HepG2 (cell line): ENCODE data around the gene ABI3BP. TPM values are rescaled to one million over a fixed set of nuclear protein-coding genes. Genes with fewer than 3 reads are reported as not detected.

Source experiments
- ATAC-seq: fragments of 200-7000 bp; cut with Tn5 transposase; 3 replicates; pipeline ENCODE4 v1.9.1; 2020; ENCODE audit warnings: mild to moderate bottlenecking, moderate library complexity
- BruUV-seq: library from RNA; stranded (reverse); fragments of 400-500 nt; replicated peaks from 2 replicates; lab custom pipeline; 2021; lab: Mats Ljungman, UMichigan
- CTCF ChIA-PET: fragments of 300-600 bp; formaldehyde crosslinking; extraction: SDS; loops from one replicate; lab custom pipeline; 2021; ENCODE audit warnings: low total read pairs, inconsistent platforms, low intra/inter-chr PET ratio; lab: Yijun Ruan, JAX
- POLR2A ChIA-PET: fragments of 350-600 bp; sonication (Branson Sonifier 250); formaldehyde crosslinking; loops from one replicate; lab custom pipeline; 2020; ENCODE audit warnings: antibody characterized with exemption, inconsistent platforms; lab: Yijun Ruan, JAX
- DNase-seq: peaks from one replicate; pipeline ENCODE4 v3.0.0-alpha.2; 2015; ENCODE audit warnings: low spot score
- FAIRE-seq: peaks from 3 replicates; lab custom pipeline; 2011; peaks lifted over from hg19 to GRCh38; lab: Jason Lieb, UNC
- H2AFZ ChIP-seq: one replicate; pipeline ENCODE4 v1.6.1; 2011; ENCODE audit warnings: low read length, inconsistent platforms
- H3K27ac ChIP-seq: fragments of 300-600 bp; 3 replicates; pipeline ENCODE4 v1.8.0; 2011; ENCODE audit warnings: mixed run types, mild to moderate bottlenecking, mixed read lengths, low read length, inconsistent platforms; ENCODE audit not compliant: insufficient read depth; ENCODE audit errors: extremely low read length
- H3K27me3 ChIP-seq, 2 experiments: fragments of 200-600 bp in 1 of 2; 2 replicates in 1 of 2; 3 replicates in 1 of 2; pipeline versions ENCODE4 v1.6.0 to v1.8.0; 2011; ENCODE audit warnings: low read length in 2 of 2, mild to moderate bottlenecking in 2 of 2, moderate library complexity in 2 of 2, inconsistent platforms in 1 of 2; ENCODE audit not compliant: insufficient read depth in 2 of 2, control insufficient read depth in 1 of 2
- H3K36me3 ChIP-seq, 2 experiments: fragments of 200-600 bp in 1 of 2; replicated peaks in 1 of 2; 2 replicates in 1 of 2; 3 replicates in 1 of 2; pipeline versions ENCODE4 v1.5.1 to v1.8.0; 2011; ENCODE audit warnings: low read length in 2 of 2, inconsistent platforms in 1 of 2; ENCODE audit not compliant: insufficient read depth in 2 of 2, control insufficient read depth in 1 of 2
- H3K4me1 ChIP-seq: 2 replicates; pipeline ENCODE4 v1.5.1; 2012; ENCODE audit warnings: low read length, inconsistent platforms; ENCODE audit not compliant: insufficient read depth
- H3K4me2 ChIP-seq: 2 replicates; pipeline ENCODE4 v1.6.0; 2011; ENCODE audit warnings: low read depth, low read length, inconsistent platforms
- H3K4me3 ChIP-seq, 3 experiments: fragments of 200-600 bp in 1 of 3; sonication (generic), shearing (Covaris generic) in 1 of 3; replicated peaks in 1 of 3; 2 replicates each; pipeline ENCODE4 v1.5.1; 2011 to 2016; ENCODE audit warnings: low read length in 3 of 3, inconsistent platforms in 2 of 3, low read depth in 2 of 3, mild to moderate bottlenecking in 2 of 3, control low read depth in 1 of 3, mixed read lengths in 1 of 3; ENCODE audit not compliant: insufficient read depth in 1 of 3
- H3K79me2 ChIP-seq: one replicate; pipeline ENCODE4 v1.6.1; 2011; ENCODE audit warnings: low read length, inconsistent platforms; ENCODE audit not compliant: insufficient read depth
- H3K9ac ChIP-seq: 2 replicates; pipeline ENCODE4 v1.6.0; 2011; ENCODE audit warnings: mild to moderate bottlenecking, low read depth, low read length, inconsistent platforms; ENCODE audit not compliant: insufficient read depth
- H3K9me3 ChIP-seq: 2 replicates; pipeline ENCODE4 v1.5.1; 2012; ENCODE audit warnings: mild to moderate bottlenecking, low read length
- H4K20me1 ChIP-seq: 2 replicates; pipeline ENCODE4 v1.6.0; 2011; ENCODE audit warnings: inconsistent platforms, mild to moderate bottlenecking, low read length, moderate library complexity; ENCODE audit not compliant: insufficient read depth
- HDAC6 ChIP-seq: fragments of 200-600 bp; sonication (generic); IDR thresholded peaks from 2 replicates; pipeline ENCODE4 v1.7.0; 2017; ENCODE audit warnings: mild to moderate bottlenecking, antibody characterized with exemption, low read length, low read depth
- NFRKB ChIP-seq: fragments of 450-650 bp; IDR thresholded peaks from 2 replicates; pipeline ENCODE4 v1.6.1; 2017
- NFYB ChIP-seq: sonication (generic); formaldehyde crosslinking; IDR thresholded peaks from 2 replicates; pipeline ENCODE4 v1.4.0; 2020; ENCODE audit warnings: missing genetic modification reagents
- SP5 ChIP-seq: IDR thresholded peaks from 2 replicates; pipeline ENCODE4 v1.6.1; 2016; ENCODE audit warnings: low read depth, borderline replicate concordance
- TCF12 ChIP-seq, 2 experiments: fragments of 450-650 bp in 1 of 2; sonication (generic) in 1 of 2; formaldehyde crosslinking in 1 of 2; IDR thresholded peaks; 2 replicates each; pipeline versions ENCODE4 v1.6.1 to v1.8.0; 2017 to 2022; ENCODE audit warnings: antibody characterized with exemption in 1 of 2, mild to moderate bottlenecking in 1 of 2, missing genetic modification reagents in 1 of 2, moderate library complexity in 1 of 2
- ZBTB39 ChIP-seq: sonication (generic); formaldehyde crosslinking; IDR thresholded peaks from 2 replicates; pipeline ENCODE4 v1.5.0; 2020; ENCODE audit warnings: missing genetic modification reagents
- ZKSCAN5 ChIP-seq: sonication (generic); formaldehyde crosslinking; IDR thresholded peaks from 2 replicates; pipeline ENCODE4 v1.5.1; 2020; ENCODE audit warnings: mild to moderate bottlenecking, missing genetic modification reagents
- ZMYM2 ChIP-seq: sonication (generic); formaldehyde crosslinking; IDR thresholded peaks from 2 replicates; pipeline ENCODE4 v1.8.0; 2022; ENCODE audit warnings: mild to moderate bottlenecking, missing genetic modification reagents
- ZNF451 ChIP-seq: sonication (generic); formaldehyde crosslinking; IDR thresholded peaks from 2 replicates; pipeline ENCODE4 v1.5.0; 2020; ENCODE audit warnings: mild to moderate bottlenecking, missing genetic modification reagents
- WGBS: methylation state at CpG from one replicate; pipeline ENCODE4 v1.1.6; 2017; ENCODE audit warnings: low lambda C conversion rate; 5-methylcytosine and 5-hydroxymethylcytosine counted together
- in situ Hi-C: cut with HindIII; loops from 2 replicates; pipeline ENCODE4 v1.10.0; 2017; ENCODE audit warnings: low pct_unique_long_range_greater_than_20kb; ENCODE audit not compliant: extremely low pct_ligation_motif_present
- intact Hi-C: fragments of 100-400 bp; cut with micrococcal nuclease; formaldehyde crosslinking; loops from one replicate; pipeline ENCODE4 v1.10.0; 2022; ENCODE audit not compliant: unreplicated experiment
- polyA plus RNA-seq, 8 experiments: library from polyadenylated mRNA; depleted of rRNA in 3 of 8; stranded (reverse) in 7 of 8; unstranded in 1 of 8; fragments of >200 nt; fragmentation: Illumina TruSeq in 4 of 8; extraction: Trizol in 4 of 8; gene quantifications; 2 replicates each; pipeline versions ENCODE4 v1.2.1 to v1.2.3, GENCODE V29; 2011 to 2016; ENCODE audit warnings: low read depth in 4 of 8, missing spikeins in 1 of 8, mixed read lengths in 1 of 8; ENCODE audit not compliant: insufficient read depth in 1 of 8
- total RNA-seq, 5 experiments: library from RNA; depleted of rRNA; stranded (reverse); fragments of >200 nt; fragmentation: Illumina TruSeq; extraction: Trizol; gene quantifications; 2 replicates each; pipeline ENCODE4 v1.2.3, GENCODE V29; 2016; ENCODE audit warnings: low read depth in 1 of 5
- TF ChIP-seq, protein P1 (sequence below): sonication (generic); formaldehyde crosslinking; IDR thresholded peaks from 2 replicates; pipeline ENCODE4 v1.5.0; 2020; ENCODE audit warnings: mild to moderate bottlenecking, low read depth, missing genetic modification reagents, borderline replicate concordance
- TF ChIP-seq, protein P2 (sequence below): sonication (generic); formaldehyde crosslinking; IDR thresholded peaks from 2 replicates; pipeline ENCODE4 v1.8.1; 2023; ENCODE audit warnings: missing genetic modification reagents, inconsistent platforms, borderline replicate concordance

Gene ABI3BP
- total and polyA plus RNA-seq, 2 of the 13 experiments (the other 11 are each of a cell fraction or from before 2014, with no cell fraction given): not detected

DNA sequence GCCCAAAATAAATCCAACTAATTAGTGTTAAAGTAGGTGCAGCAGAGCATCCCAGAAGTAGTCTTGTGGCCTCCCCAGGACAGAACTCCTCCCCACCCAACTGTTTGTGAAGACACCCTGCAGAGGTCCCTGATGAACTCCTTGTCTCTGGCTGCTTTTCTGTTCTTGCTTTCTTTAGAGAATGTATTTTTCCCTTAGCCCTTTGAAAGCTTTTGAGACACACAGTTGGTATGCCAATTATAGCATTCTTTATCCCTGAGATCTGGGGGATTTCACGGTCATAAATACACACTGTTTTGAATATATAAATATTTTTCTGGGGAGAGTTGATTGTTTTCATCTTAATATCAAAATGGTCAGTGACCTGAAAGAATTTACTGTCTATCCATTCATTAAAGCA lies 274.1 kb downstream of the ABI3BP start:
- POLR2A ChIA-PET: no interaction called here
- Histone ChIP-seq H3K4me2 (no peak overlapping the region), H3K79me2 (peaks cover 62% of the 10 kb centered on the region), H3K4me1 (peaks cover 36% of the 10 kb centered on the region), H4K20me1 (peaks cover 34% of the 10 kb centered on the region), H3K36me3 (peaks cover 5 to 65% of the 10 kb centered on the region in 2 experiments), H3K4me3 (no peak overlapping the region), H2AFZ (no peak overlapping the region), H3K9me3 (no peaks in the 10 kb centered on the region), H3K9ac (no peak overlapping the region), H3K27ac (no peak overlapping the region), H3K27me3 (no peaks in the 10 kb centered on the region)
- no peak for DNase-seq
- no peak for ATAC-seq
- WGBS: 89% methylated on average over 1 of the region's 1 CpG
- no peak for FAIRE-seq
- in situ Hi-C loops: loop anchor here (25.0 kb wide), 3 partner anchors 107 to 907 kb away; partner anchors contain the start of genes ADGRG7 and CMSS1
- CTCF ChIA-PET: no interaction called here
- intact Hi-C loops: loop anchor here (10.0 kb wide), 2 partner anchors 404 to 904 kb away; partner anchors contain the start of gene CMSS1
- no TSS peak for BruUV-seq
- TF ChIP-seq SP5 (CRISPR knock-in tag): no peak
- TF ChIP-seq ZMYM2 (CRISPR knock-in tag): no peak
- no peak for TF ChIP-seq ZBTB39 (CRISPR knock-in tag)
- TF ChIP-seq, protein P1, sequence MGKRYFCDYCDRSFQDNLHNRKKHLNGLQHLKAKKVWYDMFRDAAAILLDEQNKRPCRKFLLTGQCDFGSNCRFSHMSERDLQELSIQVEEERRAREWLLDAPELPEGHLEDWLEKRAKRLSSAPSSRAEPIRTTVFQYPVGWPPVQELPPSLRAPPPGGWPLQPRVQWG (CRISPR knock-in tag): no peak
- TF ChIP-seq, protein P2, sequence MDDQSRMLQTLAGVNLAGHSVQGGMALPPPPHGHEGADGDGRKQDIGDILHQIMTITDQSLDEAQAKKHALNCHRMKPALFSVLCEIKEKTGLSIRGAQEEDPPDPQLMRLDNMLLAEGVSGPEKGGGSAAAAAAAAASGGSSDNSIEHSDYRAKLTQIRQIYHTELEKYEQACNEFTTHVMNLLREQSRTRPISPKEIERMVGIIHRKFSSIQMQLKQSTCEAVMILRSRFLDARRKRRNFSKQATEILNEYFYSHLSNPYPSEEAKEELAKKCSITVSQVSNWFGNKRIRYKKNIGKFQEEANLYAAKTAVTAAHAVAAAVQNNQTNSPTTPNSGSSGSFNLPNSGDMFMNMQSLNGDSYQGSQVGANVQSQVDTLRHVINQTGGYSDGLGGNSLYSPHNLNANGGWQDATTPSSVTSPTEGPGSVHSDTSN: no peak
- TF ChIP-seq HDAC6: no peak
- no peak for TF ChIP-seq NFRKB
- no peak for TF ChIP-seq ZKSCAN5 (CRISPR knock-in tag)
- TF ChIP-seq TCF12 (IDR thresholded peaks at IDR 0.05): no peak
- TF ChIP-seq TCF12 (CRISPR knock-in tag; IDR thresholded peaks at IDR 0.05): no peak
- no peak for TF ChIP-seq NFYB
- TF ChIP-seq ZNF451 (CRISPR knock-in tag): no peak
